ENCODE data around the gene FOXJ2. TPM values are rescaled to one million over a fixed set of nuclear protein-coding genes. Genes with fewer than 3 reads are reported as not detected.
"Not testable (repeated sequence)": the region's sequence is repeated elsewhere in the genome, so short reads cannot be mapped to it uniquely, and the experiment has no call there.

Gene FOXJ2
- total RNA-seq, 6 experiments from 2014 or later = 4.4 to 5.7 (median 4.8) TPM

GRCh38 chr12:7989827-7990491 is 42.6 kb upstream of the FOXJ2 start:
- no peaks in the 10 kb centered on the region for H3K9me3 ChIP-seq
- DNase-seq = peak; percentile 53 to 74 (median 62)
- no peaks in the 10 kb centered on the region for H3K4me1 ChIP-seq
- peak overlapping the region in 2 of 3 donors; percentile 12 to 33 for H3K27ac ChIP-seq
- H3K4me3 ChIP-seq = no peak overlapping the region
- ATAC-seq = peak; percentile 68 to 92 (median 84)
- WGBS (ENCODE audit: insufficient coverage, low coverage, low lambda C conversion rate, missing lambda C conversion rate) = 21% methylated on average over 6 of the region's 6 CpGs
- TF ChIP-seq CTCF (IDR thresholded peaks at IDR 0.05) (no peak), POLR2A (IDR thresholded peaks at IDR 0.05) (no peak)
- no peaks in the 10 kb centered on the region for H3K36me3 ChIP-seq
- no peaks in the 10 kb centered on the region for H3K27me3 ChIP-seq
- intact Hi-C loops (cut with DNase I) = no loop called here

- Histone ChIP-seq H3K9me3 (no peaks in the 10 kb centered on the region), H3K27me3 (no peaks in the 10 kb centered on the region), H3K4me3 (no peak overlapping the region), H3K4me1 (no peaks in the 10 kb centered on the region), H3K36me3 (no peaks in the 10 kb centered on the region), H3K27ac (no peak overlapping the region)
- ATAC-seq = no peak
- no peak for DNase-seq
- TF ChIP-seq CTCF (IDR thresholded peaks at IDR 0.05) = no peak
- TF ChIP-seq POLR2A (IDR thresholded peaks at IDR 0.05) = no peak
- intact Hi-C loops (cut with DNase I) = no loop called here
- WGBS (ENCODE audit: insufficient coverage, low coverage, low lambda C conversion rate, missing lambda C conversion rate) = 80% methylated on average over 1 of the region's 1 CpG
These were observed 41.0 kb upstream of the FOXJ2 start for GRCh38 chr12:7991535-7991934.

GRCh38 chr12:7994731-7995205 is 37.7 kb upstream of the FOXJ2 start:
- no peaks in the 10 kb centered on the region for H3K4me1 ChIP-seq
- ATAC-seq (peak in 1 of 4 donors; percentile 13), DNase-seq (no peak)
- H3K36me3 ChIP-seq = no peaks in the 10 kb centered on the region
- TF ChIP-seq CTCF (IDR thresholded peaks at IDR 0.05) (no peak), POLR2A (IDR thresholded peaks at IDR 0.05) (no peak)
- no peak overlapping the region for H3K4me3 ChIP-seq
- 51% methylated on average over 7 of the region's 7 CpGs for WGBS (ENCODE audit: insufficient coverage, low coverage, low lambda C conversion rate, missing lambda C conversion rate)
- H3K9me3 ChIP-seq = no peaks in the 10 kb centered on the region
- no peak overlapping the region for H3K27ac ChIP-seq
- intact Hi-C loops (cut with DNase I) = loop anchor here (5.0 kb wide), 1 partner anchor 132 kb away; no protein-coding TSS in a partner anchor
- no peaks in the 10 kb centered on the region for H3K27me3 ChIP-seq

GRCh38 chr12:7995266-7995963 is 37.1 kb upstream of the FOXJ2 start:
- peak; percentile 99 to 100 (median 100) for ATAC-seq
- WGBS (ENCODE audit: insufficient coverage, low coverage, low lambda C conversion rate, missing lambda C conversion rate) = 36% methylated on average over 9 of the region's 9 CpGs
- Histone ChIP-seq H3K27ac (no peak overlapping the region), H3K4me3 (no peak overlapping the region), H3K9me3 (no peaks in the 10 kb centered on the region), H3K4me1 (no peaks in the 10 kb centered on the region), H3K27me3 (no peaks in the 10 kb centered on the region), H3K36me3 (no peaks in the 10 kb centered on the region)
- intact Hi-C loops (cut with DNase I) = loop anchor here (5.0 kb wide), 1 partner anchor 133 kb away; no protein-coding TSS in a partner anchor
- DNase-seq = peak; percentile 76 to 80 (median 77)
- TF ChIP-seq POLR2A (IDR thresholded peaks at IDR 0.05) (no peak), CTCF (IDR thresholded peaks at IDR 0.05) (peak; percentile 81 to 91 (median 84))

- H3K4me3 ChIP-seq; H3K36me3 ChIP-seq; H3K4me1 ChIP-seq; H3K27me3 ChIP-seq; ATAC-seq; intact Hi-C loops (cut with DNase I); H3K9me3 ChIP-seq; DNase-seq; H3K27ac ChIP-seq: not testable (repeated sequence)
- 77% methylated on average over 3 of the region's 3 CpGs for WGBS (ENCODE audit: insufficient coverage, low coverage, low lambda C conversion rate, missing lambda C conversion rate)
These were observed 31.7 kb upstream of the FOXJ2 start for GRCh38 chr12:8000827-8001226.

GRCh38 chr12:8001496-8001895 is 31.0 kb upstream of the FOXJ2 start:
- H3K4me3 ChIP-seq; H3K4me1 ChIP-seq; intact Hi-C loops (cut with DNase I); H3K36me3 ChIP-seq; DNase-seq; H3K27me3 ChIP-seq; ATAC-seq; H3K27ac ChIP-seq; H3K9me3 ChIP-seq: not testable (repeated sequence)
- WGBS (ENCODE audit: insufficient coverage, low coverage, low lambda C conversion rate, missing lambda C conversion rate) = 54% methylated on average over 2 of the region's 4 CpGs

GRCh38 chr12:8004897-8005296 is 27.6 kb upstream of the FOXJ2 start:
- H3K4me1 ChIP-seq; H3K36me3 ChIP-seq; H3K9me3 ChIP-seq; intact Hi-C loops (cut with DNase I); H3K27me3 ChIP-seq; DNase-seq; H3K27ac ChIP-seq; ATAC-seq; H3K4me3 ChIP-seq: not testable (repeated sequence)
- WGBS (ENCODE audit: insufficient coverage, low coverage, low lambda C conversion rate, missing lambda C conversion rate) = 41% methylated on average over 3 of the region's 4 CpGs

Data from right lobe of liver (tissue), 6 donors.